GM15510 (cell line): ENCODE measurements around the gene LAPTM5.

Source experiments
- POLR2A ChIP-seq: IDR thresholded peaks from 3 replicates; pipeline ENCODE4 v1.6.1; 2011; ENCODE audit warnings: borderline replicate concordance; ENCODE audit not compliant: insufficient read length; ENCODE audit errors: extremely low read depth

Gene LAPTM5

GRCh38 chr1:30765556-30766434 is 8.2 kb upstream of the LAPTM5 start:
- TF ChIP-seq POLR2A = peak; percentile 26

DNA sequence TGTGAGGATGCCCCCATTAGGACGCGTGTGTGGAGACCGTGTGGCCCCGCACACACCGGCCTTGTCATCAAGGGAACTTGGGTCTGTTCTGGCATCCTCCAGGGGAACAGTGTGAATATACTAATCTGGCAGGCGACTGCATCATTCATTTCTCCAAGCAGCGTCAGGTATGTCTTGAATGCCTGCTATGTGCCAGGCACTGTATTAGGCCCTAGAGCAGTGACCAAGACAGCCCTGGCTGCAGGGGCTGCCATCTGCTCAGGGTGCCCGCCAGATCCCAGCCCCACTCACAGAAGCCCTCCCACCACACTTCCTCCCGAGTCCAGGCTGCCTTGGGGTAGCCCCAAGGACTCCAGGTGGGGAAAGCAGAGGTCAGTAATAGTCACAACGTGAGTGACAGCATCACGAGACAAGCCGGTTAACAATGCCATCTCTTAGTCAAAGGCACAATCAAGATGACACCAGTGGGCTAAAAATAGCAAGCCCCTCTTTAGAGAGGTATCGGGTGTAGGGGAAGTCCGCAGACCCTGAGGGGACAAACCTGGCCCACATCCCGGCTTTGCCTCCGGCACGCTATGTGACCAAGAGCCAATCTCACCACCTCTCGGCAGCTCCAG is 7.5 kb upstream of the LAPTM5 start:
- no peak for TF ChIP-seq POLR2A

GRCh38 chr1:30764396-30764795 is 6.8 kb upstream of the LAPTM5 start:
- TF ChIP-seq POLR2A = no peak

DNA sequence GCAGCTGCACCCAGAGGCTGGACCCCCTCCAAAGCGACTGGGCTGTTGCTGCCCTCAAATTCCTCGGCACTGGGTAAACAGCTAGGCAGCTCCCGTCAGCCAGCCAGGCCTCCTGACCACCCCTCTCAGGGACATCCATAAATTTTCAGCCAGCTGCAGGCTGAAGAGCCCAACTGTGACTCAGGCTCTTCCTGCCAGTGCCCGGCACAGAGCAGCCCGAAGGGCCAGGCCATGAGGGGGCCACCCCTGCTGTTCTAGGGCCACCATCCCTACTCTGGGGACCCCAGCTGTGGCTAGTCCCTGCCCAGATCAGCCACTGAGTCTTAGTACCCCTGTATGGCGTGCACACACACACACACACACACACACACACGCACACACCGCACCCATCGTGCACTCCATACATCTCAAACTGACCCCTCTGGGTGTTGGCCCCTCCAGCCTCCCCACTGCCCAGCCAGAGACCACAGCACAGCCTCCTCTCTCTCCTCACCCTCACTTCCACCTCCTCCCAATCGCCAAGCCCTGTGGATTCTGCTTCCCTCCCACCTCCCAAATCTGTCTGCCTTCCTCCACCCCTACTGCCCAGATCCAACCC is 6.2 kb upstream of the LAPTM5 start:
- no peak for TF ChIP-seq POLR2A

DNA sequence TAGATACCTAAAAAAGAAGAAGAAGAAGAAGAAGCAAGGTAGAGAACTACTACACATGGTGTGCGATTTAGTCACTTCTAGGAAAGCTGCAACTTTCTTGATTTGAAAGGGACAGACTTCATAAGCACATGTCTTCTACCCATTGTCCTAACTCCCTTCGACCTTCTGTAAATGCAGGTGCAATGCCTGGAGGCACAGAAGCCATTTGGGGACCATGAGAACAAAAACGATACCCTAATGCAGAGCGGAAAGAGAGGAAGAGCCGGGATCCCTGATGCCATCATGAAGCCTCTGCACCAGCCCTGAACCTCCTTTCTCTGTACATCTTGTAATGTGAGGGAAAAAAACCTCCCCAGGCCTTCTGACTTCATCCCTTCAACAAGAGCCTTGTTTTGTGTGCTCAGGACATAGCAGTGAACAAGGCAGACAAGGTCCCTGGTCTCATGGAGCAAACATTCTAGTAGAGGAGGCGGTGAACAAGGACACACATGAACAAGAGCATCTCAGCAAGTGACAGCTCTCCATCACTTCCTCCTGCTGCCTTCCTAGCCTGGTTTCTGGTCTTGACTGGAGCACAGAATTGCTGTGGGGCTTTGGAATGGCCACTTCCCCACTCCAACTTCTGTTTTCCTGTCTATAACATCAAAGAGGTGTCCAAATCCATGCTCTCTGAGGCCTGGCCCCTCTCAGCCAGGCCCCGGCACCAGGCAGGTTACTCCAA is 5.5 kb upstream of the LAPTM5 start:
- no peak for TF ChIP-seq POLR2A

GRCh38 chr1:30762152-30762929 is 4.8 kb upstream of the LAPTM5 start:
- TF ChIP-seq POLR2A = no peak

DNA sequence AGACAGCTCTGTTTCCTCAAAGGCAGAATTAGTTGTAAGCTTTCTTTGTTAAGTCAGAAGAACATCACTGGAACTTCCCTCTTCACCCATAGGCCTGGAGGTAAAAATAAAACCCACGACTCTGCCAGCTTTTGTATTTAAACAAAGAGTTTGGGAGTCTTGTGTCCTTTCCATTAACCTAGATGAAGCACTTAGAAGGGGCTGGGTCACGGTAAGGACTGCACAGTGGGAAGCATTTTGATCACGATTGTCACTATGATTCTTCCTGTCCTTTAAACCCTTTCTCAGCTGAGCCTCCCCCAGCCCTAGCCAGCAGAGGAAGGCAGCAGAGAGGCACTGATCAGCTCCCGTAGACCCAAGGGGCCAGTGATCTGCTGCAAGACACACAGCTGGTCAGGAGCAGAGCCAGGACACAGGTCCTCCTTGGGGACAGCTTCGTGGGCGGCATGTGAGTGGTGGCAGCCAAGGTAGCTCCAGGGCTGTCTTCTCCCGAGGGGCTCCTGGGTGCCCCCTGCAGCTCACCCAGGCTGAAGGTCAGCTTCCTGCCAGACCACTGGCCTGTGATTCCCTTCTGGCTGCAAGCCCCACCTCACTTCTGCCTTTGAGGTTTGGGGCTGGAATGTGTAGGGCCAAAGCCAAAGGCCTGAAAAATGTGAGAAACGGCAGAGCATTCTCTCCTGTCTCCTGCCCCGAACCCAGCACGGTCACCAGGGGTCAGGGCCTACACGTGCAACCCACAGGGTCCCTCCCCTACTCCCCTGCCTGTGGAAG is 4.0 kb upstream of the LAPTM5 start:
- TF ChIP-seq POLR2A = no peak

DNA sequence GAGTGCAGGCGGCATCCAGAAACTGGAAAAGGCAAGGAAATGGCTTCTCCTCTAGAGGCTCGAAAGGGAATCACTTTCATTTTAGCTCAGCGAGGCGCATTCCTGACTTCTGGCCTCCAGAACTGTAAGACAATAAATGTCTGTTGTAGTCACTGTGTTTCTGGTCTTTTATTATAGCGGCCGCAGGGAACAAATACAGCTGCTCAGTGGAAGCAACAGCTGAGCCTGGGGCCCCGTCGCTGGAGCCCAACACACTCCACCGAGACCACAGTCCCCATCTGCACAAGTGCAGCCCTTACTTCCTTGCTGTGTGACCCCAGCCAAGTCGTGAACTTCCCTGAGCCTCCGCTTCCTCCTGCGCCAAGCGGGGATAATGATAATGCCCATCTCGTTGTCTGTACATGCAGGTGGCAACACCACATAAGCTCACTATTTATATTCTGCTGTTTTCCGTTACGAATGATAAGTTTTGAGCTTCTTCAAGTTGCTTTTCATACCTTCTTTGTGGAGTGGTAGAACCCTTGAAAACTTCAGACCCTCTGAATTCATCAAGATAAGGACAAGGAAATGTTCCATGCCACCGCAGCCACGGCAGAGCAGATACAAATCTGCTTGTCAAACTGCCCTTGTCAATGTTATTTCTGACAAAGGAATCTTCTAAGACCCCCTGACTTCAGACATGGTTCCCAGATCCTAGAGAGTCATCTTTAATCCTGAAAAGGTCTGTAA is 3.2 kb upstream of the LAPTM5 start:
- TF ChIP-seq POLR2A = peak; percentile 19

GRCh38 chr1:30759718-30760281 is 2.2 kb upstream of the LAPTM5 start:
- TF ChIP-seq POLR2A = peak; percentile 51

DNA sequence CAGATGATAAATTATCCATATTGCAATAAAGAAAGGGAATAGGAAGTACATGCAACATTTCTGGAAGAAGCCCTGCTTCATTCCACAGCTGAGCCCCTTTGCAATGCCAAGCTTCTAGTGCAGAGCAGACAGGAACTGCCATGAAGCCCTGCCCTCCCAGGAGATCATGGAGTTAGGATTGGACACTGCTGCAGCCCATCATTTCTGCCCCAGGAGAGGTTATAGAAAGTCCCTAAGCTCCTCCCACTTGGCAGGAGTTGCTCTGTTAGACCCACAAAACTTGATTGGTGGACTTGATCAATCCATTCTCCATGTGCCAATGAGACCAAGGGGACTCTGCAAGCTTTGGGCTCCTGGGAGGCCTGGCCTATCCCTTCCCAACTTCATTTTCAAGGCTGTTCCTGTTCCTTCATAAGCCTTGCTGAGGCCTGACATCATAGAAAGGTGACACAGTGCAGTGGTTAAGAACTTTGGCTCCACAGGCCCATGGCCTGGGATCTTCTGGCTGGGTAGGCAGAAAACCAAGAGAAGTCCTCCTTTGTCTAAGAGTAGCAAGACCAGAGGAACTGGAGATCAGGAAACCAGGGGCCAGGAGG is 1.3 kb upstream of the LAPTM5 start:
- TF ChIP-seq POLR2A = peak; percentile 25

GRCh38 chr1:30758121-30758688 is 631 bp upstream of the LAPTM5 start:
- no peak for TF ChIP-seq POLR2A
